ENCODE measurements around the gene SMIM5.
A peak's percentile ranks its signal among the peaks of the same experiment; 100 is the strongest.

- TF ChIP-seq EZH2 (optimal IDR thresholded peaks at IDR 0.05; ENCODE audit: low read depth, low read length) (no peak), CTCF (IDR thresholded peaks at IDR 0.05; ENCODE audit: low read length) (peak; percentile 56), EZH2phosphoT487 (IDR thresholded peaks at IDR 0.05; ENCODE audit: low read length) (no peak)
Measured at GRCh38 chr17:75625813-75626486, 7.3 kb upstream of the SMIM5 start.

All from MM.1S (cell line).